Measurements from ENCODE around the gene PEAK1.
"Not testable (repeated sequence)": the region's sequence is repeated elsewhere in the genome, so short reads cannot be mapped to it uniquely, and the experiment has no call there.

PEAK1 gene

DNA sequence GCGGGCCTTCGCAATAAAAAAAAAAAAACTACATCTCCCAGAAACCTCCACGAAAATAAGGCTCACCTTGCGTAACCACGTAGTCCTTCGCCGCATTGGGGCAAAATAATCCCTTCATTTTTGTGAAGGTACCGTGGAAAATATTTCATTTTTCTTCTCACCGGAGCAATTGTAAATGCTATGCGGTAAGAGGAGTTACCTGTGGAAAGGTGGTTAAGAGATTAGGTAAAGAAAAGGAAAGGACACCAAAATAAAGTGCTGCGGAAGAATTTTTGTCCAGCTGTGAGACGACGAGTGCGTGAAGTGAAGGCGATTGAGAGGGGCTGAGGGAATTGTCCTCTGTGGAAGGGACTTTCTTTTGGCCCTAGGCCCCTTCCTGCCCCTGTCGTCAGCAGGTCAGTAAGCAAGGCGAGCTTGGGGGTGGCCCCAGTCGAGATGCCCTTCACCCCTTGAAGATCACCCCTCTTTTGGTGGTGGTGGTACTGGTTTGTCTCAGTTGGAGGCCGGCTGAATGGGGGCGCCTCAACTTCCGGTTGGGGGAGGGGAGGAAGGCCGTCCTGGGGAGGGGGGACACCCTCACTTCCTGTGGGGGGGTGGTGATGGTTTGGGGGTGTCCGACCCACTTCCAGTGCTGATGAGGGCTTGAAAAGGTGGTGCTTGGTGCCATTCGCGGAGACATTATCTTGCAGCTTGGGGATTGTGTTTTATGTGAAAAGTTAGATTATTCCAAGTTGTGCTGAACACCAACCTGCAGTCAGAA, 886 bp upstream of the PEAK1 start, which contains the start of gene HMG20A:
HMG20A (plus strand) TSS at position 279 of the 760 bp plus-strand sequence. CDS start 37,520 bp downstream, outside the sequence.
- peak in 2 of 4 experiments; percentile 25 to 40 for DNase-seq

DNA sequence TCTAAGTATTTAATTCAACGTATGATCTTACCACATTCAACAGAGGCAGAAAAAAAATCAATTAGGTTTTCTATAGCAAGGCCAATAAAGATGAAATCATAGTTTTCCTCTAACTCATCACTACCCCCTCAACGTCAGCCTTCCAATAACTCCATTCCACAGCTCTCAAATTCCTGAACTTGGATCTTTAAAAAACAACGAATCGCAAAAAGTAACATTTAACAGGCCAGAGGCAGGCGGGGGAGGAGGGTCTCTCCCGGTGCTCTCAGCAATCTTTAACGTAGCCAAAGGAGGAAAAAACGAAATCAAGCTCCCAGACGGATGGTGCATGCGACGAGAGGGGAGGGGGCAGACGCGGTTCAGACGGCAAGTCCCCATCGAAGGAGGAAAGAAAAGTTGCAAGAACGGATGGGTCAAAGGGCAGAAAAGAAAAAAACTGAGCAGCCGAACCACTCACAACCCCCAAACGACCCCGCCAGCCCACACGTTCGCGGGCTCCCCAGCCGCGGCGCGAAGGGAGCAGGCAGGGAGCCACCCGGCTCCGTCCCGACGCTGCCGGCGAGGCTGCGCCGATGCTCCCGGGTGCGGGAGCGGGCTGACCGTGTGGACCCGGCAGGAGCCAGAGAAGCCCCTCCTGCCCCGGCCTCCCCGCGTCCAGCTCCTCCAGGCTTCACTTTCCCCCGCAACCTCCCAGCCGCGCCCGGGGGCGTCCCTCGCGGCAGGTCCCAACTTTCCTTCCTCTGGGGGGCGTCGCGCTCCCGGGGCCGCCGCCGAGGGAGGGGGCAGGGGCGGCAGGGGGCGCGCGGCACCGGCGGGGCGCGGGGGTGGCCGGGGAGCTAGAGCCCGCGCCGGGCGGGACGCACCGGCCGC, 703 bp downstream of the PEAK1 start:
- peak; percentile 15 to 29 (median 28) for DNase-seq

DNA sequence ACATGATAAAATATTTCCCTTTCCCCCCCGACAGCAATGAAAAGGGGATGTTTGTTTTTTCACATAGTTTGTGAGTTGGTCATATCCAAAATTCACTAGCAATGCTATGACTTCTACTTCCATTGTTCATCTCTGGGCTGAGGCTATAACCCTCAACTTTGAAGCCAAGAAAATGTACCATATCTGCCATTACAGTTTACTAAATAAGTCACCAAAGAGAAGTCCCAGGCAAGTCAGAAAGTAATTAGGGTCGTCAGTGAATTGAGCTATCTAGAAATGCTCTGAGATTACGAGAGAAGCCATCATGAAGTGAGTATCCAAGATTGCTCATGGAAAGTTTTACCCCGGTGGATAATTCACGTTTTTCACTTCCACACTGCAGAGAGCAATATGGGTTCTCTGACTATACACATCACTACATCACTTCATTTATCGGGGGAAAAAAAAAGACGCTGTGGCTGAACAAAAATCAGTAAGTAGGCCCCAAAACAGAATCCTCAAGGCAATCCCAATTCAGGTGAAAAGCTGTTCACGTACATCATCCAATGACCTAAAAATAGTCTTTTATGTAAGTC, 1.4 kb downstream of the PEAK1 start:
- no peak for DNase-seq

DNA sequence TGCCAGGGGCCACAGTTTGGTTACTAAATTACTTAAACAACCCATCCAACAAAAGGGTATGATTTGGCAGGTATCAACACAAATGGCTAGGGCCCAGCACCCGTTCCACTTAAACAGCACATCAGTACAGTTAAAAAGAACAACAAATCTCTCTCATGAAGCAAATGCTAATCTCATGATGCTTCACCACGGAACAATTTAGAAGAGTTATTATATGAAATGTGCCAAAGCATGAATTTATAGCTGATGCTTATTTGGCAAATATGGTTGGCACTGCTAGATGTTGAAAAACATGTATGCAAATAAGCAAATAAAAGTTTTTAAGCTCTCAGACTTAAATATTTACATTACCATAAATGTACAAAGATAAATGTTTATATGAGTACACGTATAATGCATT, 2.3 kb downstream of the PEAK1 start:
- DNase-seq = no peak

DNA sequence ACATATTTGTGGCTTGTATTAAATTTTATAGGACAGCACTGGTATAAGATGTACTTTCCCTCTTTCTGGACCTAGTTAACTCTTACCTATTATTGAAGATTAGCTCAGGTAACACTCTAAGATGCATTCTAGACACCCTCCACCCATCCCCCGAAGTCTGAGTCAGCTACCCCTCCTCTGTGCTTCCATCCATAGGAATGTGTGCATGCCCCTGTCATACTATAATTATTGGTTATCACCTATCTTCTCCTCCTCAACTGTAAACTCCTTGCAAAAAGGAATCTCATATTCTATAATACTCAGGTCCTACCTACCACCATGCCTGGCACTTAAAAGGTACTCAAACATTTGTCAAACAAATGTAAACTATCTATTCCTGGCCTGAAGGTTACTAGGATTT, 3.0 kb downstream of the PEAK1 start:
- DNase-seq = no peak

DNA sequence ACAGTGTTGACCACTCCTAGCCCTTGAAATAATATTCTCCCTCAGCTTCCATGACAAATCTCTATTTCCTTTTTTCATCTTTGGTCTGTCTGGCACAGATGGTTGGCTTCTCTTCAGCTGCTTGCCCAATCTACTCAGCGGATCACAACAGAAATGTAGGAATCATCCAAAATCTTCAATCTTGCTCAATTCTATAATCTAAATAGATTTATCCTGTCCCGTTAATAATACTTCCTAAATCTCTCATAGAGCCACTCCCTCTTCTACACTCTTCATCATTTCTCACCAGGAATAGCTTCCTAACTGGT, 3.8 kb downstream of the PEAK1 start:
- no peak for DNase-seq

DNA sequence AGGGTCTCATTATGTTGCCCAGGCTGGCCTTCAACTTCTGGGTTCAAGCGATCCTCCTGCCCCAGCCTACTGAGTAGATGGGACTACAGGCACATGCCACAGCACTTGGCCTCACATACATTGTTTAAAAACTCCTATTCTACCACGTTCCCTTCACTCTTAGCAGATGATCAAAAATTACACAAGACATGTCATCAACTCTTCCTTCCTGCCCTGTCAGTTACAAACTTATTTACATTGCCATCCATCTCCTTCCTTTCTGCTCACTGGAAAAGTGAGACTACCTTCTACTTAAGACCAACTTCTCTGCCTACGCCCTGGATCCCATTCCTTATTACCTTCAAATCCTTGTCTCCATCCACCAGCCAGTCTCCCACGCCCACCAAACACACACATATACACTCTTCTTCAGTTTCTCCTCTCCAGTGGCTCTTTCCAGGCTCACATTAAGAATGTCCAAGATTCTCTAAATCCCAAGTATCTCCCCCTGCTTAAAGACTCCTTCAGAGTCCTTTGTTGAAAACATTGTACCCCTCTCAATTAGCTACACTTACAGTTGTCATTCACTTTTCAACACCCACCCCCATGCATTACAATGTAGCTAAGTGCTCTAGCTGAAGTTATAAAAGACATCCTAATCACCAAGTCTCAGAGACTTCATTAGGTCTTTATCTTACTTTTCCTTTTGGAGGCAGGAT, 4.3 kb downstream of the PEAK1 start:
- no peak for DNase-seq

DNA sequence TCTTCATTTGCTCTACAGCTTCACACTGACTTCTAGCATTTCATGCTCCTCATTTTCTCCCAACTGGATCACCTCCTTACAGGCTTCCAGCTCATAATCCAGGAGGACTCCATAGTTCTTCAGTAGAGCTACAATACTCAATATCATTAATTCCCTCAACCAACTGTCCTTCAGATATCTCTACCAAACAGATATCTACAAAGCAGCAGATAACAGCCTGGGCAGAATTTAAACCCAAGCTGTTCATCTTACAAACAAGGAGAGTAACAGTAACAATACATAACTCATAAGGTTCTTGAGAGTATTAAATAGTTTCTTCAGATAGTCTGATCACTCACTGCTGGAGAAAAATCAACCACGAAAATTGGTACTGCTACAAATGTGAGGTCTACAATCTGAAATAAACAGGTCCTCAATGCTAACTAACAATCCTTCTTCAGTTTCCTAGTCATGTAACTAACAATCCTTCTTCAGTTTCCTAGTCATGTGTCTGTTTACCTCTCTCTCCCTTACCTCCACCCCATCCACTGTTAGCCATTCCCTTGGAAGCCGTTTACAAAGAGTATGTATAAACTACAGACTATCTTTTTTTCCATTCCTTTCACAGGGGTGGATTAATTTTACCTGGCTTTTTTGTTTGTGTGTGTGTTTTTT, 5.0 kb downstream of the PEAK1 start:
- no peak for DNase-seq

DNA sequence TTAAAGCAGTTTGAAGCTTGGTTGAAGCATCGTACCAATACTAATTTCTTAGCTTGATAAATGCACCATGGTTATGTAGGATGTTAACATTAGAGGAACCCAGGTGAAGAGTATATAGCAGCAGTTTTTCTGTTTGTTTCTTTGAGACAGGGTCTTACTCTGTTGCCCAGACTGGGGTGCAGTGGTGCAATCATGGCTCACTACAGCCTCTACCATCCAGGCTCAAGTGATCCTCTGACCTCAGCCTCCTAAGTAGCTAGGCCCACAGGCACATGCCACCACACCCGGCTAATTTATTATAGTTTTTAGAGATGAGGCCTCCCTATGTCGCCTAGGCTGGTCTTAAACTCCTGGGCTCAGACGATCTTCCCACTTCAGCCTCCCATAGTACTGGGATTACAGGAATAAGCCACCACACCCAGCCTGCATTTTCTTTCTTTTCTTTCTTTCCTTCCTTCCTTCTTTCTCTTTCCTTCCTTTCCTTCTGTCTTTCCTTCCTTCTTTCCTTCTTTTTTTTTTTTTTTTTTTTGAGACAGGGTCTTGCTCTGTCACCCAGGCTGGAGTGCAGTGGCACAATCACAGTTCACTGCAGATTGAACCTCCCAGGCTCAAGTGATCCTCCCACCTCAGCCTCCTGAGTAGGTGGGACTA, 6.1 kb downstream of the PEAK1 start:
- DNase-seq = no peak

DNA sequence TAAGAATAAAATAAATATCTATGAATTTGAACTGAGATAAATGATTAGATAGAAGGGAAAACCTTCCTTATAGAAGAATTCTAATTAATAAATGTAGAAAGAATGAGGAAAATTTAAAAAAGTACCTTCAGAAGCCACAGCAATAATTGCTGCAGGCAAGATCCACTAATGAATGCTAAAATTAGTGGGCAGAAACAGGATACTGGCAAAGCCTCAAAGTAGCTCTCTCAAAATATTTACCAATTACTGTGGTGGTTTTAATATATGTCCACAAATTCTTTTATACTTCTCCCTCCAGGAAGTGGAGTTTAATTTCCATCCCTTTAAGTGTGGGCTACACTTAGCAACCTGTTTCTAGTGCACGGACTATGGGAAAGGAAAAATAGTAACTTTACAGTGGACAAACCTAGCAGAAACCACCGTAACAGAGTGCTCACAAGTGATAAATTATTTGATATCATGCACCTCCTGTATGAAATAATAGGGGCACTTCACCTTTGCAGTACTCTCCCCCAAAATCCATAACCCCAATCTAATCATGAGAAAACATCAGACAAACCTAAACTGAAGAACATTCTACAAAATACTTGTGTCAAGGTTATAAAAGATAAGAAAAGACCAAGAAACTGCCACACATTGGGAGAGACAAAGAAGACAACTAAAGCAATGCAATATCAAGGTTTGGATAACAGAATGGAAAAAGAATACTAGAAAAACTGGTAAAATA, 6.8 kb downstream of the PEAK1 start:
- DNase-seq = no peak

DNA sequence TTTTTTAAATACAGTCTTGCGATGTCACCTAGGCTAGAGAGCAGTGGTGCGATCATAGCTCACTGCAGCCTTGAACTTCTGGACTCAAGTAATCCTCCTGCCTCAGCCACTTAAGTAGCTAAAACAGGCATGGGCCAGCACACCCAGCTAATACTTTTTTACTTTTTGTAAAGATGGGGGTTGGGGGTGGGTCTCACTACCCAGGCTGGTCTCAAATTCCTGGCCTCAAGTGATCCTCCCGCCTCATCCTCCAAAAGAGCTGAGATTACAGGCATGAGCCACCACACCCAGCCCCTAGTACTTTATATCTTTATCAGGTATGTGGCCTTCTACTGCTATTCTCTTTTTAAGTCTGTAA, 8.3 kb downstream of the PEAK1 start:
- no peak for DNase-seq

DNA sequence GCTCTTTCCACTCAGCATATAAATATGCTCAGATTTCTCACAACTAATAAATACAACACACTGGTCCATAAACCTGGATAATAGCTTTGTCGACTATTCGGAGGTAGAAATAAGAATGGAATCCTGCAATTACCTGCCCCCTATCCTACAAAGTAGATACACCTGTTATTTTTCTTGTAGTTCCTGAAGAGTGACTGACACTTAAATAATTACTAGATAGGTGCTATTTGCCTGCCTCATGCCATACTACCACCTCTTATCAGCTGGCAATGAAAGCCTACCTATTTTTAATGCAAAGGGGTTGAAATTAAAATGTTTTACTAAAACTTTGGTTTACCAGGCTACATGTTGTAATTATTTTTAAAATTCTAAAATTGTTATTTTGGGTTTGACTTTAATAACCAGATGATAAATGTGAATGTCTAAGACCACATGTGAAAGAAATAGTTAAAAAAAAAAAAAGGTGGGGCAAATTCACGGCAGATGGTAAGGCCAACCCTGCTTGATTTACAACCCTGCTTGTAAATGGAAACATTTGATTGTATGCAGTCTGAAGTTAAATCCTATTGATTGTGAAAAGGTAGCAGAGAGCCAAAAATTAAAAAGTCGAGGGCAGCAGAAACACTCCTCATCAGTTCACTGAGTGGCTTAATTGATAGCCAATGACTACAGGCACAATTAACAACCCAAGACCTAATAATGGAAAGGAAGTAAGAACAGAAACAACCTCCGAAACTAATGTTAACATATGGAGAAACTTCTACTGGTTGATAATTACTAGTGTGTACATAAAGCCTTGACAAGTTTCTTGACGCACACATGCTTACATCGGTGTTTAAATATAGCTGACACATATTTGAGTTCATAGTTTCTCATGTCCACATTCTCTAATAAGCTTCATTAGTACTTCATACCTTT, 8.9 kb downstream of the PEAK1 start:
- no peak for DNase-seq

DNA sequence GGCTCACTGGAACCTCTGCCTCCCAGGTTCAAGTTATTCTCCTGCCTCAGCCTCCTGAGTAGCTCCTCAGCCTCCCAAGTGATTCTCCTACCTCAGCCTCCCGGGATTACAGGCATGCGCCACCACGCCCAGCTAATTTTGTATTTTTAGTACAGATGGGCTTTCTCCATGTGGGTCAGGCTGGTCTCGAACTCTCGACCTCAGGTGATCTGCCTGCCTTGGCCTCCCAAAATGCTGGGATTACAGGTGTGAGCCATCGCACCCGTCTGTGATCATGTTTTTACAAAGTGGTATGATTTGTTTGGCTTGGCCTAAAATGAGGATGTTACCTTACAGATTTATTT, 9.8 kb downstream of the PEAK1 start:
- not testable (repeated sequence) for DNase-seq

DNA sequence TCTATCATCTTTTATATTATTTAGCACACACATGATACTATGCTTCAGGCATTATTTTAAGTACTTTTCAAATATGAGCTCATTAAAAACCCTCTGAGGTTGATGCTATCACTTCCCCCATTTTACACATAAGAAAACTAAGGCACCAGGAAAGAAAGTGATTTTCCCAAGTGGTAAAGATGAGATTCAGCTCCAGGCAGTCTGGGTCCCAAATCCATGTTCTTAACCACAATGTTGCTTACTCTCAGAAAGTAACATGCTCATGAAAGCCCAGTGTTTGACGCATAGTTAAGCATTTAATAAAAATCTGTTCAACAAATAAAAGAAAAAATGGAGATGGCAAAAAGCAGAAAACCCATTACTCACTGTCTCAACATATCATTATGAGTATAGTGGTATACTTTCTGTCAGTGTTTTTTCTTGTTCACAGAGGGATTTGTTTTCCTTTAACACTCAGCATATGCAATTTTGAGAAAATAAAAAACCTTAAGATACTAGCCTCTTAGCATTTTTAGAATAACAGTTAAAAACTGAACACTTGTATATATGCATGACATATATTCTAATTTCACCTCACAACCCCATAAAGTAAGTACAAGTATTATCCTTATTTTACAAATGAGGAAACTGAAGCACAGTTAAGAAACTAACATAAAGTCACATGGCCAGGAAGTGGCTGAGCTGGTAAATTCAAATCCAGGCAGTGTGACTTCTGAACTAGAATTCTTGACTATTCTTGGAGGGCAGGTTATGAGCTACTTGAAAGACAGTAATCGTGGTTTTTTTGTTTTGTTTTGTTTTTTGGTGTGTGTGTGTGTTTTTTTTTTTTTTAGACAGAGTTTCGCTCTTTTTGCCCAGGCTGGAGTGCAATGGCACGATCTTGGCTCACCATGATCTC, 10.4 kb downstream of the PEAK1 start:
- no peak for DNase-seq

DNA sequence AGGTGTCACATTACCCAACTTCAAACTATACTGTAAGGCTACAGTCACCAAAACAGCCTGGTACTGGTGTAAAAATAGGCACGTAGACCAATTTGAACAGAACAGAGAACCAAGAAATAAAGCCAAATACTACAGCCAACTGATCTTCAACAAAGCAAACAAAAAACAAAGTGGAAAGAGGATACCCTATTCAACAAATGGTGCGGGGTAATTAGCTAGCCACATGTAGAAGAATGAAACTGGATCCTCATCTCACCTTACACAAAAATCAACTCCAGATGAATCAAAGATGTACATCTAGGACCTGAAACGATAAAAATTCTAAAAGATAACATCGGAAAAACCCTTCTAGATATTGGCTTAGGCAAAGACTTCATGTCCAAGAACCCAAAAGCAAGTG, 13.1 kb downstream of the PEAK1 start:
- no peak for DNase-seq

DNA sequence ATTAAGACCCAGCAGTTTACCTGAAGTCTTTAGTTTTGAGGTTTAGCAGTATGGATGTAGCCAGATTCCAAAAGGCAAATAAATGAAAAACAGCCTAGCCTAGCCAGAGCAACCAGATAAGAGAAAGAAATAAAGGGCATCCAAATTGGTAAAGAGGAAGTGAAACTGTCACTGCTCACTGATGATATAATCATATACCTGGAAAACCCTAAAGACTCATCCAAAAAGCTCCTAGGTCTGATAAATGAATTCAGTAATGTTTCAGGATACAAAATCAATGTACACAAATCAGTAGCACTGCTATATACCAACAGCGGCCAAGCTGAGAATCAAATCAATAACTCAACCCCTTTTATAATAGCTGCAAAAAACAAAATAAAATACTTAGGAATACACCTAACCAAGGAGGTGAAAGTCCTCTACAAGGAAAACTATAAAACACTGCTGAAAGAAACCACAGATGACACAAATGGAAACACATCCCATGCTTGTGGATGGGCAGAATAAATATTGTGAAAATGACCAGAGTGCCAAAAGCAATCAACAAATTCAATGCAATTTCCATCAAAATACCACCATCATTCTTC, 13.6 kb downstream of the PEAK1 start:
- DNase-seq = not testable (repeated sequence)

DNA sequence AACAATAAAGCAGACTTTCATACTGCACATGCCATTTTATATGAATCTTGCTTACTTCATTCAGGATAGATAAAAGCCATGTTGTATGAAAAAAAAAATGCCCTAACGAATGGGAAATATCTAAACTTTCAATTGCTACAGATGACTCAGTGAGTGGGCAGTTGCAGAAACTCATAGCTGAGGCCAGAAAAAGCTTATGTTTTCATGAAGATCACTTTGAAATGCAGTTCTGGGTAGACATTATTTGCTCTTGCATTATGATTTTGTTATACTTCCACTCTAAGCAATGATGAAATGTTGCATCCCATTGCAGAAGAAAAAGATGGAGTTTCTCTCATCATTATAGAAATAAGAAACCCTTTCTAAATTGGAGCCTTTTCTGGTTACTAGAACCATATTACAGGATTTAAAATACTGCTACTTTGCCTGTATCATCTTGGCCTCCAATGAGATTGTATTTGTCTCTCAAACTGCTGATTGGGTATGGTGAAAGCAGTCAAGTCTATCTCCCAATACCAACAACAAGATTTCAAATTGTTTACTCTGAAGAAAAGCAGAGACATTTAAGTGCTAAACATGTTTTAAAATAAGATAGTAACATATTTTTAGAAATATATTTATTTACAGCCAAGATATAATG, 17.0 kb downstream of the PEAK1 start:
- DNase-seq = no peak

DNA sequence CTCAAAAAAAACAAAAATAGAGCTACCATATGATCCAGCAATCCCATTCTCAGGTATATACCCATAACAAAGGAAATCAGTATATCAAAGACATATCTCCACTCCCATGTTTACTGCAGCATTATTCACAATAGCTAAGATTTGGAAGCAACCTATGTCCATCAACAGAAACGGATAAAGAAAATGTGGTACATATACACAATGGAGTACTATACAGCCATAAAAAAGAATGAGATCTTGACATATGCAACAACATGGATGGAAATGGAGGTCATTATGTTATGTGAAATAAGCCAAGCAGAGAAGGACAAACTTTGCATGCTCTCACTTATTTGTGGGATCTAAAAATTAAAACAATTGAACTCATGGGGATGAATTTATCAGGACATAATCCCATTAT, 19.6 kb downstream of the PEAK1 start:
- DNase-seq = no peak

DNA sequence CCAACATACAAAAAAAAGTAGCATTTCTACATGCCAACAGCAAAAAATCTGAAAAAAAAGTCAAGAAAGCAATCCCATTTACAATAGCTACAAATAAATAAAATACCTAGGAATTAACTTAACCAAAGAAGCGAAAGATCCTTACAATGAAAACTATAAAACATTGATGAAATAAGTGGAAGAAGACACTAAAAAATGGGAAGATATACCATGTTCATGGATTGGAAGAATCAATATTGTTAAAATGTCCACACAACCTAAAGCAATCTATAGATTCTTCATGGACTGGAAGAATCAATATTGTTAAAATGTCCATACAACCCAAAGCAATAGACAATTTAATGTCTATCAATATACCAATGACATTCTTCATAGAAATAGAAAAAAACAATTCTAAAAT, 21.0 kb downstream of the PEAK1 start:
- no peak for DNase-seq
